Upper lobe of left lung (tissue), 6 donors: ENCODE results near the gene BCKDK. TPM values are rescaled to one million over a fixed set of nuclear protein-coding genes. Genes with fewer than 3 reads are reported as not detected.
"Not testable (repeated sequence)": the region's sequence is repeated elsewhere in the genome, so short reads cannot be mapped to it uniquely, and the experiment has no call there.

Experiments
- ATAC-seq, 2 donors: fragments of 200-7000 bp; cut with Tn5 transposase; one replicate each; pipeline ENCODE4 v1.9.1; 2022; ENCODE audit warnings: mild to moderate bottlenecking in 2 of 2, moderate library complexity in 2 of 2; ENCODE audit not compliant: low FRiP score in 2 of 2
- DNase-seq, 2 donors: peaks; one replicate each; pipeline ENCODE4 v3.0.0-alpha.2; 2019 to 2020
- H3K27ac ChIP-seq, 4 donors: fragments of 200-600 bp; sonication (generic); one replicate each; pipeline ENCODE4 v1.5.1; 2016 to 2019
- H3K27me3 ChIP-seq, 4 donors: fragments of 200-600 bp; sonication (generic); one replicate each; pipeline ENCODE4 v1.5.1; 2017 to 2019
- H3K36me3 ChIP-seq, 4 donors: fragments of 200-600 bp; sonication (generic); one replicate each; pipeline ENCODE4 v1.5.1; 2016 to 2019
- H3K4me1 ChIP-seq, 4 donors: fragments of 200-600 bp; sonication (generic); one replicate each; pipeline ENCODE4 v1.5.1; 2018 to 2019
- H3K4me3 ChIP-seq, 4 donors: fragments of 200-600 bp; sonication (generic); one replicate each; pipeline ENCODE4 v1.5.1; 2017 to 2019; ENCODE audit warnings: mild to moderate bottlenecking in 2 of 4, moderate library complexity in 1 of 4
- H3K9me3 ChIP-seq, 4 donors: fragments of 200-600 bp; sonication (generic); one replicate each; pipeline ENCODE4 v1.5.1; 2018 to 2019
- EP300 ChIP-seq, 4 donors: sonication (generic); formaldehyde crosslinking; IDR thresholded peaks; one replicate each; pipeline ENCODE4 v1.5.1; 2017; ENCODE audit warnings: antibody characterized with exemption in 4 of 4, control low read depth in 2 of 4
- POLR2A ChIP-seq, 4 donors: fragments of 450-650 bp; IDR thresholded peaks; one replicate each; pipeline ENCODE4 v1.5.1; 2016 to 2017; ENCODE audit warnings: antibody characterized with exemption in 4 of 4, mild to moderate bottlenecking in 2 of 4
- POLR2AphosphoS5 ChIP-seq, 2 donors: sonication (generic); formaldehyde crosslinking; IDR thresholded peaks; one replicate each; pipeline ENCODE4 v1.5.1; 2017; ENCODE audit warnings: antibody characterized with exemption in 2 of 2
- WGBS, 2 donors: methylation state at CpG; one replicate each; pipeline ENCODE4 v1.1.5; 2017 to 2018; 5-methylcytosine and 5-hydroxymethylcytosine counted together
- total RNA-seq, 6 donors: library from RNA; depleted of rRNA in 4 of 6; stranded (reverse); fragments of >200 nt in 4 of 6; gene quantifications; one replicate each; pipeline versions ENCODE4 v1.1.0 to v1.2.1, GENCODE V29; 2016 to 2021
- TF ChIP-seq, protein P1 (sequence below), 6 experiments: fragments of 450-650 bp in 4 of 6; fragments of 200-600 bp in 2 of 6; sonication (generic) in 2 of 6; IDR thresholded peaks; one replicate each; pipeline ENCODE4 v1.5.1; 2016 to 2019; ENCODE audit warnings: antibody characterized with exemption in 6 of 6
- donor health status: DM: no; HTN: no; CAD: no; lungs with moderate emphysema.
- donor health status: DM: no; HTN: yes; CAD: no; lungs with severe emphysema.

The BCKDK gene
- total RNA-seq, 6 donors from 2014 or later = 23.2 to 64.4 (median 39.3) TPM

DNA sequence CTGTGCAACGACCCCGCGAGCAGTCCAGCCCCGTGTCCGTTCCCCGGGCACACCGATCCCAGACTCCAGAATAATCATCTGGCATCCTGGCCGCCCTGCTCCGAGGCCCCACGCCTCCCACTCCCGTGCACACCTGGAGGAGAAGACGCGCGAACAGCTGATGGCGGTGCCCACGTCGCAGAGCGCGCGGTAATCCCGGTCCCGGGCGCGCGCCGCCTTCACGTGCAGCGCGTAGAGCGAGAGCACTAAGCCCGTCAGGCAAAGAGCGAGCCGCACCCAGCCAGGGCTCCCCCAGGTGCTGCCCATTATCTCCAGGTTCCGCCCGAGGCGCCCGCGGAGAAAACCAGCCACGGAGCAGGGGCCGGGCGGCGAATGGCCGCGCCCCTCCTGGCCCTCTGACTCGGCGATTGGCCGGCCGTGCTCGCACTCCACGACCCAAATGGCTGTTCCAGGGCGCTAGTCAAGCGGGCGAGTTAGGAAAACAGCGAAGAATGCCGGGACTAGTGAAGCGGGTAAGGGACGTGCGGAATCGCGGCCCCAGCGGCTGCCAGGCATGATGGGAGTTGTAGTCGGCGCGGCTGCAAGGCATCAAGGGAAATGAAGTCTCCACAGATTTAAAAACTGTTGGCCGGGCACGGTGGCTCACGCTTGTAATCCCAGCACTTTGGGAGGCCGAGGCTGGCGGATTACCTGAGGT is 13.6 kb upstream of the BCKDK start, which contains the start of gene VKORC1:
Gene VKORC1, minus strand, starts transcription at position 374 of the 697 bp plus-strand sequence. Its CDS starts 68 bp downstream, at position 306.
- TF ChIP-seq, protein P1, sequence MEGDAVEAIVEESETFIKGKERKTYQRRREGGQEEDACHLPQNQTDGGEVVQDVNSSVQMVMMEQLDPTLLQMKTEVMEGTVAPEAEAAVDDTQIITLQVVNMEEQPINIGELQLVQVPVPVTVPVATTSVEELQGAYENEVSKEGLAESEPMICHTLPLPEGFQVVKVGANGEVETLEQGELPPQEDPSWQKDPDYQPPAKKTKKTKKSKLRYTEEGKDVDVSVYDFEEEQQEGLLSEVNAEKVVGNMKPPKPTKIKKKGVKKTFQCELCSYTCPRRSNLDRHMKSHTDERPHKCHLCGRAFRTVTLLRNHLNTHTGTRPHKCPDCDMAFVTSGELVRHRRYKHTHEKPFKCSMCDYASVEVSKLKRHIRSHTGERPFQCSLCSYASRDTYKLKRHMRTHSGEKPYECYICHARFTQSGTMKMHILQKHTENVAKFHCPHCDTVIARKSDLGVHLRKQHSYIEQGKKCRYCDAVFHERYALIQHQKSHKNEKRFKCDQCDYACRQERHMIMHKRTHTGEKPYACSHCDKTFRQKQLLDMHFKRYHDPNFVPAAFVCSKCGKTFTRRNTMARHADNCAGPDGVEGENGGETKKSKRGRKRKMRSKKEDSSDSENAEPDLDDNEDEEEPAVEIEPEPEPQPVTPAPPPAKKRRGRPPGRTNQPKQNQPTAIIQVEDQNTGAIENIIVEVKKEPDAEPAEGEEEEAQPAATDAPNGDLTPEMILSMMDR (IDR thresholded peaks at IDR 0.05) = peak in 3 of 6 experiments; percentile 17 to 48 (median 39)
- TF ChIP-seq POLR2A (IDR thresholded peaks at IDR 0.05) (peak in 2 of 4 donors; percentile 56 to 75), EP300 (IDR thresholded peaks at IDR 0.05) (no peak), POLR2AphosphoS5 (IDR thresholded peaks at IDR 0.05) (peak; percentile 53 to 85)

DNA sequence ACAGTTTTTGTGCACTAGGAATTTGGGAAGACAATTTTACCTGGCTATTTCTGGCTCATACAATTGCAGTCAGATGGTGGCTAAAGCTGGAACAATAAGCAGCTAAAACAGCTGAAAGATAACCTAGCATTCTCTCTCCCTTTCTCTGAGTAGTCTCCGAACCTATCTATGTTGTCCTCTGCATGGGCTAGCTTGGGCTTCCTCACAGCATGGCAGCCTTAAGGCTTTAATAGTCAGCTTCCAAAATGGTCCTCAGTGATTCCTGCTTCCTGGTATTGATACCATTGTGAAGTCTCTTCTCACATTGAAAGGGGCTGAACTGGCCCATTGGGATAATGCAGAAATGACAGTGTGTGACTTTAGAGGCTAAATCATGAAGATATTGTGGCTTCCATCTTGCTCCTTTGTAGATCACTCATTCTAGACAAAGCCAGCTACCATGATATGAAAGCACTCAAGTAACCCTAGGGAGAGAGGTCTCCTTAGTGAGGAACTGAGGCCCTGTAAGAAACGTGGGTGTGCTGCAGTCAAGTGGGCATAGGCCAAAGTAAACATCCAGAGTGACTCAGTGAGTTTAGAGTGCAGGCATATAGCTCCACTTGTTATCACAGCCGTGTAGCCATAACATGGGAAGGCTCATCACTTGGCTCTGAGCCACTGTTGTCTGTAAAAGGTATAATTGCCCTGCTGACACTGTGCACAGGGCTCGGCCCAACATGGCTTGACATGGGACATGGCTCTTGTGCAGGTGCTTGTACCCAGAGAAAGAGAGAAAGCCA is 8.1 kb upstream of the BCKDK start:
- Histone ChIP-seq H3K9me3 (no peaks in the 10 kb centered on the region), H3K36me3 (no peaks in the 10 kb centered on the region), H3K27me3 (no peaks in the 10 kb centered on the region), H3K4me1 (peaks cover 6 to 10% (median 7%) of the 10 kb centered on the region in 4 donors), H3K4me3 (no peak overlapping the region), H3K27ac (no peak overlapping the region)
- WGBS, 2 donors = 60 to 81% methylated on average over 4 of the region's 4 CpGs
- ATAC-seq (no peak), DNase-seq (no peak)
- no peak for TF ChIP-seq POLR2A (IDR thresholded peaks at IDR 0.05)
- no peak for TF ChIP-seq POLR2AphosphoS5 (IDR thresholded peaks at IDR 0.05)
- no peak for TF ChIP-seq EP300 (IDR thresholded peaks at IDR 0.05)
- TF ChIP-seq, protein P1 (IDR thresholded peaks at IDR 0.05) = no peak

More for the DNA sequence above, 13.6 kb upstream of the BCKDK start, which contains the start of gene VKORC1:
- Histone ChIP-seq H3K27ac (peak within 1 kb of the TSS; percentile 80 to 89 (median 84)), H3K27me3 (no peaks in the 10 kb centered on the region), H3K36me3 (peaks cover 0 to 17% (median 11%) of the 10 kb centered on the region in 4 donors), H3K4me1 (peaks cover 13 to 31% (median 20%) of the 10 kb centered on the region in 4 donors), H3K4me3 (peak within 1 kb of the TSS; percentile 45 to 88 (median 77)), H3K9me3 (no peaks in the 10 kb centered on the region)
- ATAC-seq (peak; percentile 96 to 97), DNase-seq (peak; percentile 96 to 97)
- WGBS, 2 donors = 0% methylated on average over 20 to 61 of the region's 69 CpGs

DNA sequence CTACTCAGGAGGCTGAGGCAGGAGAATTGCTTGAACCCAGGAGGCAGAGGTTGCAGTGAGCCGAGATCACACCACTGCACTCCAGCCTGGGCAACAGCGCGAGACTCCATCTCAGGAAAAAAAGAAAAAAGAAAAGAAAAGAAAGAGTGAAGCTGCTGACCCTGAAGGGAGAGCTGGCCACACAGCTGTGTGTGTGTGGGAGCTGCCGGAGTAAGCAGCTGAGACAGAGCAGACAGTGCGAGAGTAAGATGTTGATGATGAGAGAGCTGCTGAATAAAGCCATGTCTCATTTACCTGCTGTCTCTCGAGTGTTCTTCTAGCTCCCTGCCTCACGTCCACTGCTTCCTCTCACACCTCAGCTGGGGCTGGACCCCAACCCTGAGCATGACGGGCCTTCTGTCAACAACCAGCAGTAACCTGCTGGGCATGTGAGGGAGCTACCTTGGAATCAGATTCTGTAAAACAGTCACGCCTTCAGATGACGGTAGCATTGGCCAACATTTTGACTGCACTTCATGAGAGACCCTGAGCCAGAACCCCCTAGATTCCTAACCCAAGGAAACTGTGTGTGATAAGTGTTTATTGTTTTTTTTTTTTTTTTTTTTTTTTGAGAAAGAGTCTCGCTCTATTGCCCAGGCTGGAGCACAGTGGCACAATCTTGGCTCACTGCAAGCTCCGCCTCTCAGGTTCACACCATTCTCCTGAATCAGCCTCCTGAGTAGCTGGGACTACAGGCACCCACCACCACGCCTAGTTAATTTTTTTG is 7.1 kb upstream of the BCKDK start:
- not testable (repeated sequence) for H3K4me1 ChIP-seq, H3K4me3 ChIP-seq, H3K27me3 ChIP-seq, H3K36me3 ChIP-seq, H3K9me3 ChIP-seq, DNase-seq, H3K27ac ChIP-seq
- peak in 1 of 2 donors; percentile 19 for ATAC-seq
- 84 to 85% methylated on average over 13 of the region's 13 CpGs for WGBS, 2 donors

DNA sequence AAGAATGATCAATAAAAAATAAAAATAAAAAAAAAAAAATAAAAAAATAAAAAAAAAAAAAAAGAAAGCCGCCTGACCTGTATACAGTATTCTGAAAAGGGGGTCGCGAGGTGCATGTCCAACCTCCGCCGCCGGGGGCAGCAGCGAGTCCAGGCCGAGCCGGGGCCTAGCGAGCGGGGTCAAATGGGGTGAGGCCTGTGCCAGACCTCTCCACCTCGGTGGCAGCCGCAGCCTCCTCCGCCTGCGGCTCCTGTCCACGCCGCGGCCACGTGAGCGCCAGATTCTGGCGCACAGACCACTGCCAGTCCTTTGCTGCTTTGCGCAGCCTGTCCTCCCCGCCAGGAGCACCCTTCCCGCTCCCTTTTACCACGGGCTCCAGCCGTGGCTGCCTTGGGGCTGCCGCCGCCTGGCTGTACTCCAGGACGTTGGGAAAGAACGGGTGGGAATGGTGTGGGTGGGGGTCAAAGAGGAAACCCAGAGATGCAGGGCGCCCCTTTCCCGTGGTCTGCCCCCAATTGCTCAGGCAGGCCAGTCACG is 2.4 kb upstream of the BCKDK start:
- ATAC-seq (peak; percentile 93), DNase-seq (peak; percentile 92 to 98)
- Histone ChIP-seq H3K27ac (peak overlapping the region in 3 of 4 donors; percentile 60 to 74 (median 69)), H3K27me3 (no peaks in the 10 kb centered on the region), H3K4me3 (peak overlapping the region in 3 of 4 donors; percentile 5 to 38 (median 23)), H3K4me1 (peaks cover 15 to 27% (median 18%) of the 10 kb centered on the region in 4 donors), H3K36me3 (peaks cover 3 to 16% (median 11%) of the 10 kb centered on the region in 4 donors), H3K9me3 (no peaks in the 10 kb centered on the region)
- TF ChIP-seq EP300 (IDR thresholded peaks at IDR 0.05) = no peak
- TF ChIP-seq, protein P1 (IDR thresholded peaks at IDR 0.05) = peak; percentile 74 to 90 (median 85)
- peak in 1 of 4 donors; percentile 28 for TF ChIP-seq POLR2A (IDR thresholded peaks at IDR 0.05)
- TF ChIP-seq POLR2AphosphoS5 (IDR thresholded peaks at IDR 0.05) = peak; percentile 42 to 49
- WGBS, 2 donors = 8 to 11% methylated on average over 30 to 33 of the region's 33 CpGs
